DMS153 (cell line): ENCODE results near the gene TMBIM1.

Source experiments
- DNase-seq: peaks from one replicate; lab custom pipeline; 2025; lab: John Stamatoyannopoulos, UW

The TMBIM1 gene

DNA sequence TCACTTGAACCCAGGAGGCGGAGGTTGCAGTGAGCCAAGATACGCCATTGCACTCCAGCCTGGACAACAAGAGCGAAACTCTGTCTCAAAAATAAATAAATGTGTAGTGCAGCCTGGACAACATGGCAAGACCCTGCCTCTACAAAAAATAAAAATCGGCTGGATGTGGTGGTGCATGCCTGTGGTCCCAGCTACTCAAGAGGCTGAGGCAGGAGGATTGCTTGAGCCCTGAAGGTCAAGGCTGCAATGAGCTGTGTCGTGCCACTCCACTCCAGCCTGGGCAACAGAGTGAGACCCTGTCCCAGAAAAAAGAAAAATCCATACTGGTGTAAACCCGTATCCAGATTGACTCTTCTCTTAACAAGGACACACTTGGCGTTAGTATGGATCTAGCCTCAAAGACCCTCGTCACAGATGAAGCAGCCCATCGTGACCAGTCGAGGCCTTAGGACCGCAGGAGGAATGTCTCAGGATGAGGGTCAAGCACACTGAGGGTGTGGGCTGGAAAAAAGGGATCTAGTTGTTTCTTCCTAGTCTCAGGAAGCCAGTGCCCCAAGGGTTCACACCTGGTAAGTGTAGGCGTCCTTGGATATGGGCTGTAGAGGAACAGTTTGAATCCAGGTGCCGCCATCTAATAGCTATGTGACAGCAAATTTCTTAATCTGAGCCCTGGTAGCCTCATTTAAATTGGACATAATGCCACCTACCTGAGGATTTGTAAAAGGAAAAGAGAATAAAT lies 35.5 kb downstream of the TMBIM1 start:
- DNase-seq: no peak

DNA sequence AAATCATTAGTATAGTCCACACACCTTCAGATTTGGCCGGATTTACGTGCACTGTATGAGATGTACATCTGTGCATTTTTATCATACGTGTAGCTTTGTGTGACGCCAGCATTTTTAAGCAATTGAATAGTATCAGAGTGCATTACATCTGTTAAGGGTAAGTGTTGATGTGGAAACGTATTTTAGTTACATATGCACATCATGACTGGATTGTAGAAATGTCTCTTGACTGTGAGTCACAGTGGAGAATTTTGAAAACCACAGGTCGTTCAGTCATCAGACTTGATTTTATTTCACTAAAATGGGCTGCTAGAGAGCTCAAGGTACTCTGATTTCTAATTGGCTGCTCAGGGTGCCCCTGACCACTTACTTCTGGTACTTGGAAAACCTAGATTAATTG lies 36.9 kb downstream of the TMBIM1 start:
- DNase-seq: no peak

- DNase-seq: no peak
These were observed 39.1 kb downstream of the TMBIM1 start for GRCh38 chr2:218253232-218253625.

DNA sequence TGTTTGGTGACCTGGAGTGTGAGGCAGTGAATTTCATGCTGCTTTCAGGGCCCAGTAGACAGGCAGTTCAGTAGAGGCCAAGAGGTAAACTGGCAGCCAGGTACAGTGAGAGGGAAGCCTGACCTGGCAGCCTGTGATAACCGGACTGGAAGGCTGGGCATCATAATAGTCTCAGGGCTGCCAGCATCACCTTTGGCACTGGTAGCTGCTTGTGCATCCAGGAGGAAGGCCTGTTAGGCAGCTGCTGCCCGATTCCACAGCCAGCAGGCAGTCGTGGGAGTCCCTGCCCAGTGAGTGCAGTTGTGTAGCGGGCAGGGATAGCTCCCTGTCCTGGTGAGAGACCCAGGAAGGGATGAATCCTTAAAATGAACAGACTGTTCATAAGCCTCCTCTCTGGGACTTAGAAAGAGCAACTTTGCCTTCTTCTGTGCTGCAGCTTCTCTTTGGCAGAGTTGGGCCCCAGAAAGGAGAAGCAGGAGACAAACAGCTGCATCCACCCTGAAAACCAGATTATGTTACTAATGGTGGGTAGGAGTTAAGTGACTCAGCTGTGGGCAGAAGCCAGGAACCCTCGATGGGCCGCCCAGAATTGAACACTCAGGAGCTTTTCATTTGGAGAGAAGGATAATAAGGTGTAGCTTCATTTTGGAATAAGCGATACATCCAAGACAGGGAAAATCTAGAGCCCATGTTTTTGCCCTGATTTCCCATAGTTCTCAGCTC lies 39.6 kb downstream of the TMBIM1 start:
- no peak for DNase-seq

GRCh38 chr2:218249691-218250090 lies 42.6 kb downstream of the TMBIM1 start:
- no peak for DNase-seq

- no peak for DNase-seq
These were observed 47.1 kb downstream of the TMBIM1 start for GRCh38 chr2:218245214-218245613.

DNA sequence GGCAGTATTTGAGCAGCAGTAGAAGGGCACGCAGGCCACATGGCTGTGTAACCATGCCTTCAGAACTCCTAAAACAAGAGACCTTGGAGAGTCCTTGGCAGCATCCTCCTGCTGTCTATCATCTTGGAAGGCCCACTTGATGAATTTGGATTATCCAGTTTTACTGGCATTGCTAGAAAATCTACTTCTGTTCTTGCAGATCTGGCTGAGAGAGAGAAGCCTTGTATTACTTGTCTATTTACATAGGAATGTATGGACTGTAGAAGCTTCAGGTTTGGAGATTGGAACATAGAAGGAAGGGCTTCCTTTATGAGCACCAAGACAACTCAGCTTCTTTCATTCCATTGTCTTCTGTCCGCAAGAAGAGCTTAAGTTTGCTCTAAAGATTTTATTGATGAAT lies 47.6 kb downstream of the TMBIM1 start:
- DNase-seq: no peak

GRCh38 chr2:218244204-218244603 lies 48.1 kb downstream of the TMBIM1 start:
- no peak for DNase-seq

DNA sequence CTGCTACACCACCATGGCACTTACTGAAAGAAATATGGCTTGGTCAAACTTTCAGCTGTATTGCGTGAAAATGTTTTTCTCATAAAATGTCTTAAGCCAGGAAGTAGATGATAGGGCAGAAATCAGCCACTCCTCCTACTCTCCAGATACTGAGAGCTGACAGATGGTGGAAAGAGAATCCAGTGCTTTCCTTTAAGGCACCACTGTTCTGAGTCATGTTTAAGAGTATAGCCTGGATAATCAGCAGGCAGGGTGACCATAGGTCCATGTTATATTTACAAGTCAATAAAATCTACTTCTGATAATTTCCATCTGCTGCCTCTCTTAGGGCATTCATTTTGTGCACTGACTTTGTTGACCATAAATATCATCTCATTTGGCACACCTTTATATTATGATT lies 53.4 kb downstream of the TMBIM1 start:
- DNase-seq: no peak

- DNase-seq: no peak
These were observed 55.5 kb downstream of the TMBIM1 start for GRCh38 chr2:218236829-218237228.

DNA sequence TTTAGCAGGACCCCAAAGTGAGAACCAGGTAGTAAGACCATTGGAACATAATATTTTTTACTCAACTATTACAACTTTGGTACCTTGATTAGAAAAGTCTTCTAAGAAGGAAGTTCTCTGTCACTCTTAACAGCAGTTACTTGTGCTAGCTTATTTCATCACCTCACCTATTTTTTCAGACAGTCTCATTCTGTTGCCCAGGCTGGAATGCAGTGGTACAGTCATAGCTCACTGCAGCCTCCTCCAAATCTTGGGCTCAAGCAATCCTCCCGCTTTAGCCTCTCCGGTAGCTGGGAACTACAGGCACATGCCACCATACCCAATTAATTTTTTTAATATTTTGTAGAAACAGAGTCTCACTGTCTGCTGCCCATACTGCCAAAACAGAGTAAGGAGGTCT lies 57.3 kb downstream of the TMBIM1 start:
- no peak for DNase-seq

GRCh38 chr2:218234521-218234920 lies 57.8 kb downstream of the TMBIM1 start:
- DNase-seq: no peak

DNA sequence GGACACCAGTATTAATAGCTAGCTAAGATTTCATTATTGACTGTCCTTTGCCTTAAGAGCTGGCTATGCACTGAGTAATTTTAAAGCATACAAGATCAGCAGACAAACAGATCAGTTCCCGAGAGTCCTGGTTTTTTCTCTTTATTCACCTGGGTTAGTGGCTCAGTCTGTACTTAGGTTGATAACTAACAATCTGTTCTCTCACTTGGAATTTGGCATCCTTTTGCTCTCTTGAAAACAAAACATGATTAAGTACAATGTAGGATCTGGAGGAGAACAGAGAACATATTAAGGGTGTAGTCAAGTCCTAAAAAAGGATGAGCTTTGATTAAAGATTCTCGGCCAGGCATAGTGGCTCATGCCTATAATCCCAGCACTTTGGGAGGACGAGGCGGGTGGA lies 58.8 kb downstream of the TMBIM1 start:
- no peak for DNase-seq

GRCh38 chr2:218230882-218231281 lies 61.4 kb downstream of the TMBIM1 start:
- no peak for DNase-seq

GRCh38 chr2:218229851-218230250 lies 62.5 kb downstream of the TMBIM1 start:
- no peak for DNase-seq

GRCh38 chr2:218229239-218229638 lies 63.1 kb downstream of the TMBIM1 start:
- no peak for DNase-seq

GRCh38 chr2:218228366-218229090 lies 63.8 kb downstream of the TMBIM1 start:
- DNase-seq: no peak

GRCh38 chr2:218226903-218227302 lies 65.4 kb downstream of the TMBIM1 start:
- DNase-seq: no peak
